GM21381 (cell line): ENCODE measurements around the gene ZNF496.
"Not testable (repeated sequence)": the region's sequence is repeated elsewhere in the genome, so short reads cannot be mapped to it uniquely, and the experiment has no call there.

Experiments used
- ATAC-seq: cut with Tn5 transposase; IDR thresholded peaks from one replicate; pipeline ENCODE4 v1.9.1; 2021; ENCODE audit warnings: mild to moderate bottlenecking, moderate library complexity; ENCODE audit not compliant: unreplicated experiment

The ZNF496 gene

GRCh38 chr1:247331525-247332214 is at the start of gene ZNF496:
Gene ZNF496 (minus strand): TSS chr1:247331867. CDS start chr1:247329578, 2,289 bp downstream.
- ATAC-seq: peak; percentile 60

- ATAC-seq: no peak
These were observed 46.8 kb upstream of the ZNF496 start for GRCh38 chr1:247378334-247379073.

GRCh38 chr1:247377656-247378055 is 46.0 kb upstream of the ZNF496 start:
- ATAC-seq: not testable (repeated sequence)

GRCh38 chr1:247376659-247377058 is 45.0 kb upstream of the ZNF496 start:
- ATAC-seq: no peak

- ATAC-seq: no peak
These were observed 44.1 kb upstream of the ZNF496 start for GRCh38 chr1:247375747-247376146.

- not testable (repeated sequence) for ATAC-seq
These were observed 43.1 kb upstream of the ZNF496 start for GRCh38 chr1:247374651-247375334.

GRCh38 chr1:247373721-247374141 is 42.1 kb upstream of the ZNF496 start:
- ATAC-seq: no peak

GRCh38 chr1:247371801-247372259 is 40.2 kb upstream of the ZNF496 start:
- ATAC-seq: no peak

GRCh38 chr1:247370786-247371732 is 39.4 kb upstream of the ZNF496 start:
- no peak for ATAC-seq

- ATAC-seq: no peak
These were observed 37.0 kb upstream of the ZNF496 start for GRCh38 chr1:247368490-247369145.

- ATAC-seq: no peak
These were observed 36.2 kb upstream of the ZNF496 start for GRCh38 chr1:247367786-247368422.

- no peak for ATAC-seq
These were observed 35.4 kb upstream of the ZNF496 start for GRCh38 chr1:247366926-247367645.

- ATAC-seq: not testable (repeated sequence)
These were observed 34.7 kb upstream of the ZNF496 start for GRCh38 chr1:247366345-247366744.

- no peak for ATAC-seq
These were observed 33.4 kb upstream of the ZNF496 start for GRCh38 chr1:247365023-247365422.

- not testable (repeated sequence) for ATAC-seq
These were observed 31.3 kb upstream of the ZNF496 start for GRCh38 chr1:247363000-247363399.

- no peak for ATAC-seq
These were observed 30.5 kb upstream of the ZNF496 start for GRCh38 chr1:247362153-247362552.

GRCh38 chr1:247360991-247361731 is 29.5 kb upstream of the ZNF496 start:
- no peak for ATAC-seq
